Thyroid gland (tissue), 4 donors: ENCODE data around the gene PPP1R1B.

Experiments
- CTCF ChIP-seq, 6 experiments: fragments of 200-600 bp in 3 of 6; fragments of 450-650 bp in 3 of 6; sonication (generic) in 3 of 6; IDR thresholded peaks; one replicate each; pipeline ENCODE4 v1.5.1; 2016 to 2019; ENCODE audit warnings: antibody characterized with exemption in 6 of 6, mild to moderate bottlenecking in 2 of 6, inconsistent platforms in 1 of 6, moderate library complexity in 1 of 6
- POLR2A ChIP-seq, 2 donors: fragments of 450-650 bp; IDR thresholded peaks; one replicate each; pipeline ENCODE4 v1.6.1; 2017; ENCODE audit warnings: antibody characterized with exemption in 2 of 2, mild to moderate bottlenecking in 2 of 2, moderate library complexity in 1 of 2

GRCh38 chr17:39582658-39583057, 44.1 kb upstream of the PPP1R1B start:
- TF ChIP-seq CTCF (IDR thresholded peaks at IDR 0.05) (no peak), POLR2A (IDR thresholded peaks at IDR 0.05) (no peak)
